Endothelial cell (in vitro differentiated cells): ENCODE data around the gene GTF2H4. TPM values are rescaled to one million over a fixed set of nuclear protein-coding genes. Genes with fewer than 3 reads are reported as not detected.

Experiments used
- DNase-seq: peaks from one replicate; pipeline ENCODE4 v3.0.0; 2021; ENCODE audit warnings: low spot score
- H3K27ac Mint-ChIP-seq: one replicate; pipeline ENCODE4 v1.8.0; 2021; ENCODE audit warnings: mixed read lengths, inconsistent platforms; ENCODE audit not compliant: unreplicated experiment
- H3K27me3 Mint-ChIP-seq: one replicate; pipeline ENCODE4 v1.8.0; 2021; ENCODE audit warnings: mild to moderate bottlenecking, moderate library complexity, mixed read lengths, inconsistent platforms; ENCODE audit not compliant: unreplicated experiment
- H3K36me3 Mint-ChIP-seq: one replicate; pipeline ENCODE4 v1.8.0; 2021; ENCODE audit warnings: mild to moderate bottlenecking, low read depth, mixed read lengths, inconsistent platforms; ENCODE audit not compliant: unreplicated experiment
- H3K4me1 Mint-ChIP-seq: one replicate; pipeline ENCODE4 v1.8.0; 2021; ENCODE audit warnings: mild to moderate bottlenecking, mixed read lengths, inconsistent platforms; ENCODE audit not compliant: unreplicated experiment
- H3K4me3 Mint-ChIP-seq: one replicate; pipeline ENCODE4 v1.8.0; 2021; ENCODE audit warnings: mild to moderate bottlenecking, mixed read lengths, inconsistent platforms; ENCODE audit not compliant: unreplicated experiment
- H3K9me3 Mint-ChIP-seq: one replicate; pipeline ENCODE4 v1.8.0; 2021; ENCODE audit warnings: mixed read lengths, inconsistent platforms; ENCODE audit not compliant: unreplicated experiment
- CTCF ChIP-seq: fragments of 200-600 bp; sonication (generic); IDR thresholded peaks from one replicate; pipeline ENCODE4 v1.5.0; 2021; ENCODE audit warnings: antibody characterized with exemption; ENCODE audit not compliant: unreplicated experiment
- total RNA-seq: library from RNA; stranded (reverse); fragmentation: NEBNext Ultra II Directional; extraction: Animal tissue kit (Norgen Biotek cat#: 25700); gene quantifications from one replicate; pipeline ENCODE4 v1.2.1, GENCODE V29; 2021; ENCODE audit not compliant: unreplicated experiment

GTF2H4 gene
- total RNA-seq, 1 donor from 2014 or later = 47.6 TPM

DNA sequence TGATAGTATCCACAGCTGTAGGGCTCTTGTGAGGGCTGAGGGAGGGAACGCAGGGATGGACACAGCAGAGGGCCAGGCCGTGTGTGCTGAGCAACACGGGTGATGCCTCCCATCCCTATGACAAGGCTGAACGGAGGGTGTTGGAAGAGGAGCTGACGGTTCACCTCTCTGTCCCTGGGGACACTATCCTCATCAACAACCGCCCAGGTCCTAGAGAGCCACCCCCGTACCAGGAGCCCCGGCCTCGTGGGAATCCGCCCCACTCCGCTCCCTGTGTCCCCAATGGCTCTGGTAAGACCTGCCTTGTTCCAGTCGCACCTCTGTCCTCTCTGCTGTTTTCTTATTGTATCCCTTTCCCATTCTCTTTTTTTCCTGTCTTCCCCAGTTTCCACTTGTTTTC is 13.6 kb upstream of the GTF2H4 start:
- TF ChIP-seq CTCF = no peak
- Mint-ChIP-seq H3K27me3 (peaks cover 9% of the 10 kb centered on the region), H3K9me3 (no peaks in the 10 kb centered on the region), H3K27ac (no peak overlapping the region), H3K4me3 (no peak overlapping the region), H3K36me3 (peaks cover 5% of the 10 kb centered on the region), H3K4me1 (peaks cover 2% of the 10 kb centered on the region)
- DNase-seq = no peak

DNA sequence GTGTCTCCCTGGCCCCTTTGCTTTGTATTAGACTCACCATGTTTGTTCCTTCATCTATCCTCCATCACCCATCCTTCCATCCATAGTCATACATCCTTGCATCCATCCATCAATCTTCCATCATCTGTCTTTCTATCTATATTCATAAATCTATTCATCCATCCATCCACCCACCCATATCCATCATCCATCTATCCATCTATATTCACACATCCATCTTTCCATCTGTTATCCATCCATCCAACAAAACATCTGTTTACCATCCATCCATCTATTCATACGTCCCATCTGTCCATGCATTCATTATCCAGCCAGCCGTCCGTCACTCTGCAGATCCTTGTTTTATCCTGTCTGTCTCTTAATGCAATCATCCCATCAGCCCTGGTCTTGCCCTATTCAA is 13.1 kb upstream of the GTF2H4 start:
- Mint-ChIP-seq H3K4me3 (peak overlapping the region; percentile 10), H3K27ac (peak overlapping the region; percentile 3), H3K4me1 (peaks cover 2% of the 10 kb centered on the region), H3K36me3 (peaks cover 5% of the 10 kb centered on the region), H3K9me3 (no peaks in the 10 kb centered on the region), H3K27me3 (peaks cover 9% of the 10 kb centered on the region)
- TF ChIP-seq CTCF = no peak
- no peak for DNase-seq

GRCh38 chr6:30895343-30895742 is 12.7 kb upstream of the GTF2H4 start:
- peaks cover 2% of the 10 kb centered on the region for H3K4me1 Mint-ChIP-seq
- no peak for DNase-seq
- H3K27ac Mint-ChIP-seq = no peak overlapping the region
- no peaks in the 10 kb centered on the region for H3K9me3 Mint-ChIP-seq
- H3K36me3 Mint-ChIP-seq = peaks cover 5% of the 10 kb centered on the region
- TF ChIP-seq CTCF = no peak
- H3K4me3 Mint-ChIP-seq = no peak overlapping the region
- H3K27me3 Mint-ChIP-seq = peaks cover 9% of the 10 kb centered on the region

DNA sequence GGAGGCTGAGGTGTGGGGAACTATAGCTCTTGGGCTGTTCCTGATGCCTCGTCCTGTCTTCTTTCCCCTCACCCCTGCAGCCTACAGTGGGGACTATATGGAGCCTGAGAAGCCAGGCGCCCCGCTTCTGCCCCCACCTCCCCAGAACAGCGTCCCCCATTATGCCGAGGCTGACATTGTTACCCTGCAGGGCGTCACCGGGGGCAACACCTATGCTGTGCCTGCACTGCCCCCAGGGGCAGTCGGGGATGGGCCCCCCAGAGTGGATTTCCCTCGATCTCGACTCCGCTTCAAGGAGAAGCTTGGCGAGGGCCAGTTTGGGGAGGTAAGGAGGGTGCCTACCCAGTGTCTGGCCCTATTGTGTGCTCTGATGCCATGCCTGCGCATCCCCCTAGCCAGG is 11.5 kb upstream of the GTF2H4 start:
- Mint-ChIP-seq H3K36me3 (peaks cover 5% of the 10 kb centered on the region), H3K4me1 (peaks cover 2% of the 10 kb centered on the region), H3K27ac (no peak overlapping the region), H3K9me3 (no peaks in the 10 kb centered on the region), H3K4me3 (no peak overlapping the region), H3K27me3 (peaks cover 9% of the 10 kb centered on the region)
- TF ChIP-seq CTCF = no peak
- DNase-seq = no peak

DNA sequence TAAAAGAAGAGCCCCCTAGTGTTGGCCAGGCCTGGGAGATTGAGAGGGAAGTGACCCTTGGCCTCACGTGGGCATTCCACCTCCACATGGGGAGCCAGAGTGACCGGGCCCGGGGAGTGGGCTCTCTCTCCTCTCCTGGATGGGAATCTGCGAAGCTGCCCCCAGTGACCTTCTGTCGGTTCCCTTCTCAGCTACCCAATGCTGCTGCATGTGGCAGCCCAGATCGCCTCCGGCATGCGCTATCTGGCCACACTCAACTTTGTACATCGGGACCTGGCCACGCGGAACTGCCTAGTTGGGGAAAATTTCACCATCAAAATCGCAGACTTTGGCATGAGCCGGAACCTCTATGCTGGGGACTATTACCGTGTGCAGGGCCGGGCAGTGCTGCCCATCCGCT is 10.1 kb upstream of the GTF2H4 start:
- H3K9me3 Mint-ChIP-seq = no peaks in the 10 kb centered on the region
- no peak for TF ChIP-seq CTCF
- no peaks in the 10 kb centered on the region for H3K4me1 Mint-ChIP-seq
- H3K27me3 Mint-ChIP-seq = peaks cover 5% of the 10 kb centered on the region
- no peak overlapping the region for H3K27ac Mint-ChIP-seq
- DNase-seq = no peak
- H3K4me3 Mint-ChIP-seq = no peak overlapping the region
- H3K36me3 Mint-ChIP-seq = no peaks in the 10 kb centered on the region
